ENCODE results near the gene STAG1. TPM values are rescaled to one million over a fixed set of nuclear protein-coding genes. Genes with fewer than 3 reads are reported as not detected.

The STAG1 gene
- total RNA-seq, 4 donors from 2014 or later: 32.6 to 44.0 (median 40.5) TPM

DNA sequence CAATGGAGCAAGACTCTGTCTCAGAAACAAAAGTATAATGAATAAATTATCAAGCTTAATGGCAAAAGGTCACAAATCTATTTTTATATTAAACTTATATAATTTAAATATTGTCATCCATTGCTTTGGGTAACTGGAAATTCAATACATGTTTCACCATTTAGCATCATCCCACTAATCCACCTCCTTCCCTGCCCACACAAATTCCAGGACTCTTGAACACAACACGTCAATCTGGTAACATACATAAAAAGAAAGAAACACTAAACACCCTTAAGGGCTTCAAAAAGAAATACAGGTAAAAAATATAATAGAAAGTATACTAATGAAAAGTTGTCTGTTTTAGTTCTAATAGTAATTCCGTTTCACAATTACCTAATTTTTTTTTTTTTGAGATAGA is 149.4 kb downstream of the STAG1 start:
- DNase-seq (ENCODE audit: extremely low spot score): no peak
- H3K4me3 ChIP-seq: no peak overlapping the region
- 90% methylated on average over 2 of the region's 2 CpGs for WGBS
- peaks cover 0 to 6% (median 2%) of the 10 kb centered on the region in 4 donors for H3K4me1 ChIP-seq
- intact Hi-C loops (cut with DNase I): no loop called here
- H3K36me3 ChIP-seq: peaks cover 0 to 35% (median 11%) of the 10 kb centered on the region in 4 donors
- H3K27ac ChIP-seq (replicated peaks in 1 of 4): no peak overlapping the region
- TF ChIP-seq EP300 (IDR thresholded peaks at IDR 0.05) (no peak), POLR2A (IDR thresholded peaks at IDR 0.05; ENCODE audit: low read depth) (no peak), POLR2AphosphoS5 (IDR thresholded peaks at IDR 0.05) (no peak)
- TF ChIP-seq, protein P1, sequence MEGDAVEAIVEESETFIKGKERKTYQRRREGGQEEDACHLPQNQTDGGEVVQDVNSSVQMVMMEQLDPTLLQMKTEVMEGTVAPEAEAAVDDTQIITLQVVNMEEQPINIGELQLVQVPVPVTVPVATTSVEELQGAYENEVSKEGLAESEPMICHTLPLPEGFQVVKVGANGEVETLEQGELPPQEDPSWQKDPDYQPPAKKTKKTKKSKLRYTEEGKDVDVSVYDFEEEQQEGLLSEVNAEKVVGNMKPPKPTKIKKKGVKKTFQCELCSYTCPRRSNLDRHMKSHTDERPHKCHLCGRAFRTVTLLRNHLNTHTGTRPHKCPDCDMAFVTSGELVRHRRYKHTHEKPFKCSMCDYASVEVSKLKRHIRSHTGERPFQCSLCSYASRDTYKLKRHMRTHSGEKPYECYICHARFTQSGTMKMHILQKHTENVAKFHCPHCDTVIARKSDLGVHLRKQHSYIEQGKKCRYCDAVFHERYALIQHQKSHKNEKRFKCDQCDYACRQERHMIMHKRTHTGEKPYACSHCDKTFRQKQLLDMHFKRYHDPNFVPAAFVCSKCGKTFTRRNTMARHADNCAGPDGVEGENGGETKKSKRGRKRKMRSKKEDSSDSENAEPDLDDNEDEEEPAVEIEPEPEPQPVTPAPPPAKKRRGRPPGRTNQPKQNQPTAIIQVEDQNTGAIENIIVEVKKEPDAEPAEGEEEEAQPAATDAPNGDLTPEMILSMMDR (IDR thresholded peaks at IDR 0.05): no peak
- H3K27me3 ChIP-seq: no peaks in the 10 kb centered on the region
- no peaks in the 10 kb centered on the region for H3K9me3 ChIP-seq

DNA sequence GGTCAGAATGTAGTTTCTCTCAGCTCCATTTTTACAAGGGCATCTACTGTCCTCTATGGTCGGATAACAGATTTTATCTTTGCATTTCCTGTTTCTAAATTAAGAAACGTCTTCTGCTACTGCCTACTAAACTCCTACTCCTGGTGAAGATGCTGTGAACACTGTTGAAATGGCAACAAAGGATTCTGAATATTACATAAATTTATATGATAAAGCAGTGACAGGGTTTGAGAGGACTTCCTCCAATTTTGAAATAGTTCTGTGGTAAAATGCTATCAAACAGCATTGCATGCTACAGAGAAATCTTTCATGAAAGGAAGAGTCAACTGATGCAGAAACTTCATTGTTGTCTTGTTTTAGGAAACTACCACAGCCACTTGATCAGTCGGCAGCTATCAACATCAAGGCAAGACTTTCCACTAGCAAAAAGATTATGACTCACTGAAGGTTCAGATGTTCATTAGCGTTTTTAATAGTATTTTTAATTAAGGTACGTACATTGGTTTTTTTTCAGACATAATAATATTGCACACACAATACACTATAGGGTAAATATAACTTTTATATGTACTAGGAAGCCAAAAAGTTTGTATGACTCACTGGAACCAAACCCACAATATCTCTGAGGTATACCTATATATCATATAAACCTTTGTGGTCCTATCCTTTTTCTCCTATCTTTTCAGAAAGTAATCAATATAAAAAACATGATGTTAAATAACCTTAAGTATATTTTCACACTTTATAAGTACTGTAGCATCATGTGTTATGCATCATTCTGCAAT is 156.1 kb downstream of the STAG1 start:
- 64% methylated on average over 5 of the region's 5 CpGs for whole genome bisulfite sequencing
- TF ChIP-seq, protein P1 (IDR thresholded peaks at IDR 0.05): no peak
- no peak for TF ChIP-seq POLR2AphosphoS5 (IDR thresholded peaks at IDR 0.05)
- TF ChIP-seq EP300 (IDR thresholded peaks at IDR 0.05): no peak
- TF ChIP-seq POLR2A (IDR thresholded peaks at IDR 0.05; ENCODE audit: low read depth): no peak

DNA sequence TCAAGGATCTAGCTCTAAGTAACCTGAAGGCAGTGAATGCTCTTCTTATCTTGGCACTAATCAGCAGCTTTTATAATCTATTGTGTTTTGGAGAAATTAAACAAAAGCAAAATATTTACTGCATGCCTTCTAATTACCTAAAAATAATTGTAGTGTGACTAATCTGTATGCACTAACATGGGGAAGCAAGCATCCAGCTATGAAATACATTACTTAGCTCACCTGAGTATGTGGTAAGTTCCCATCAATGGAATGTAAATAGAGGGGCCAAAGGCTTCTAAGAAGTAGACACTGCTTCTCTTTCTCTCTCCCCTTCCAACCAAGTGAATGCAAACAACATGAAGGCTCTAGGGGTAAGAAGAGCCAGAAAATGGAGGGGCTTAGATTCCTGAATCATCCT is 165.6 kb downstream of the STAG1 start:
- Histone ChIP-seq H3K9me3 (no peaks in the 10 kb centered on the region), H3K4me3 (no peak overlapping the region), H3K27ac (replicated peaks in 1 of 4) (no peak overlapping the region), H3K4me1 (peaks cover 0 to 3% (median 0%) of the 10 kb centered on the region in 4 donors), H3K27me3 (no peaks in the 10 kb centered on the region), H3K36me3 (peaks cover 0 to 7% (median 3%) of the 10 kb centered on the region in 4 donors)
- DNase-seq (ENCODE audit: extremely low spot score): no peak
- intact Hi-C loops (cut with DNase I): no loop called here
- TF ChIP-seq, protein P1 (IDR thresholded peaks at IDR 0.05): no peak
- TF ChIP-seq EP300 (IDR thresholded peaks at IDR 0.05) (no peak), POLR2A (IDR thresholded peaks at IDR 0.05; ENCODE audit: low read depth) (no peak), POLR2AphosphoS5 (IDR thresholded peaks at IDR 0.05) (no peak)

More for the DNA sequence above, 156.1 kb downstream of the STAG1 start:
- H3K27ac ChIP-seq (replicated peaks in 1 of 4): no peak overlapping the region
- intact Hi-C loops (cut with DNase I): no loop called here
- H3K27me3 ChIP-seq: no peaks in the 10 kb centered on the region
- DNase-seq (ENCODE audit: extremely low spot score): no peak
- H3K4me3 ChIP-seq: no peak overlapping the region
- peaks cover 2 to 10% (median 7%) of the 10 kb centered on the region in 4 donors for H3K4me1 ChIP-seq
- no peaks in the 10 kb centered on the region for H3K9me3 ChIP-seq
- H3K36me3 ChIP-seq: peaks cover 0 to 6% (median 0%) of the 10 kb centered on the region in 4 donors

DNA sequence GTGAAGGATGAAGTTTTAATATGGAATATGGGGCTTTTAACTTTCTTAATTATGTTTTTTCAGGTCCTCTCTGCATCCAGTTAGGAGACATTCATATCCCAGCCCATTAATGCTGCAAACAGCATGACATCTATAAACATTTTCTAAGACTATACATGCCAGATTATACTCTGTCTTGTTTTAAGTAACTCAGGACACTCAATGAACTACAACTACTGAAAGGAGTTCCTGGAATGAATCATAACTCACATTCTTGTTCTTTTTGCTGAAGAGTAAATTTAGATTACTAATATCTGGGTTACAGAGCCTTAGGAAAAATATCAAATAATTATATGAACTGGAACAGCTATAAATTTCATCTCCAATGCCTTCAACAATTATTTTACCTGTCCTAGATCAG is 167.4 kb downstream of the STAG1 start:
- Histone ChIP-seq H3K9me3 (no peaks in the 10 kb centered on the region), H3K27ac (replicated peaks in 1 of 4) (no peak overlapping the region), H3K4me3 (no peak overlapping the region), H3K36me3 (peaks cover 0 to 7% (median 3%) of the 10 kb centered on the region in 4 donors), H3K4me1 (peaks cover 0 to 3% (median 0%) of the 10 kb centered on the region in 4 donors), H3K27me3 (no peaks in the 10 kb centered on the region)
- intact Hi-C loops (cut with DNase I): no loop called here
- DNase-seq (ENCODE audit: extremely low spot score): no peak
- TF ChIP-seq EP300 (IDR thresholded peaks at IDR 0.05): no peak
- TF ChIP-seq, protein P1 (IDR thresholded peaks at IDR 0.05): no peak
- no peak for TF ChIP-seq POLR2A (IDR thresholded peaks at IDR 0.05; ENCODE audit: low read depth)
- TF ChIP-seq POLR2AphosphoS5 (IDR thresholded peaks at IDR 0.05): no peak

All from esophagus muscularis mucosa (tissue), 4 donors.